Left colon (tissue), 2 donors: ENCODE results near the gene RAMP3. TPM values are rescaled to one million over a fixed set of nuclear protein-coding genes. Genes with fewer than 3 reads are reported as not detected.

Experiments used
- ATAC-seq: fragments of 200-7000 bp; cut with Tn5 transposase; one replicate; pipeline ENCODE4 v1.9.1; 2020; ENCODE audit warnings: mild to moderate bottlenecking, moderate library complexity
- DNase-seq, 2 donors: peaks; one replicate each; pipeline ENCODE4 v3.0.0-alpha.2; 2020
- intact Hi-C, 2 donors: fragments of 100-400 bp; cut with DNase I in 1 of 2; cut with micrococcal nuclease in 1 of 2; formaldehyde crosslinking; loops; one replicate each; pipeline versions ENCODE4 v1.11.2 to v1.14.0; 2022; cut with DNase I, micrococcal nuclease
- total RNA-seq, 2 donors: library from RNA; stranded (reverse); fragmentation: NEBNext Ultra II Directional; extraction: Animal tissue kit (Norgen Biotek cat#: 25700); gene quantifications; one replicate each; pipeline ENCODE4 v1.2.1, GENCODE V29; 2021
- donor health status: DM: no; HTN: no; CAD: no.
- donor health status: DM: yes; HTN: yes; CAD: no.

Gene RAMP3
- total RNA-seq, 2 donors from 2014 or later: 8.8 to 9.5 TPM

GRCh38 chr7:45173596-45174327, 16.2 kb downstream of the RAMP3 start:
- intact Hi-C loops: no loop called here
- no peak for DNase-seq
- no peak for ATAC-seq

GRCh38 chr7:45174328-45174610, 16.7 kb downstream of the RAMP3 start:
- DNase-seq (no peak), ATAC-seq (no peak)
- intact Hi-C loops: no loop called here

DNA sequence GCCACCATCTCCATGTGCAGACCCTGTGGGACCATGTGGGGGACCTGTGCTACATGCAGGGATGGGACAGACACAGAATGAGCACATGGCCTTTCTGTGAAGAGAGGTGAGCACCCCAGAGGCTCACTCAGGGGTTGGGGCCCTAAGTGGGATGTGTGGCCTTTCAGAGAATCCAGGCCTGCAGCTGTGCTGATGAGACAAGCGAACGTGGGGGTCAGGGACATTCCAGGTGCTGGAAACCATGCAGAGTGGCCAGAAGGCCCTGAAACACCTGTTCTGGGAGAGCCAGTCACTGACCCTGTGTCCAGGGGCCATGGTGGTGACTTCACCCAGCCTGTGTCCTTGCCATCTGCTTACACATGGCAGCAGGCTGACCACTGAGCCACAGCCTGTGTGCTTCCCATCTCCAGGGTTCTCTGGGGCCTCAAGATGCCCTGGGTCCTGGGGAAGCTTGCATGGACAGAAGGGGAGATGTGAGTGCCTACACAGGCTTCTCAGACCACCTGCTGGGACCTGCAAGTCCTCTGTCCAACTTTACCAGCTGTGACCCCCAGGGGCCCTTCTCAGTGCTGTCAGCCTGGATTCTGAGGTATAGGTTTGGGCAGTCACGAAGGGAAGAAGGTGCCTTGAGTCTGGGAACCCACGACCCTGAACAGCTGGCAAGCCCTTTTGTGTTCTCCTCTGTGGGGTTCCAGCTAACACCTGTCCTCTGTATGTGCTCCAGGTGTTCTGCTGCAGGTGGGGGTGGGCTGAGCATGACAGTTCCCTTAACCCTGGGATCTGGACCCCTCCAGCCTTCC, 17.6 kb downstream of the RAMP3 start:
- DNase-seq: peak in 1 of 2 donors; percentile 16
- intact Hi-C loops: no loop called here
- ATAC-seq: no peak

DNA sequence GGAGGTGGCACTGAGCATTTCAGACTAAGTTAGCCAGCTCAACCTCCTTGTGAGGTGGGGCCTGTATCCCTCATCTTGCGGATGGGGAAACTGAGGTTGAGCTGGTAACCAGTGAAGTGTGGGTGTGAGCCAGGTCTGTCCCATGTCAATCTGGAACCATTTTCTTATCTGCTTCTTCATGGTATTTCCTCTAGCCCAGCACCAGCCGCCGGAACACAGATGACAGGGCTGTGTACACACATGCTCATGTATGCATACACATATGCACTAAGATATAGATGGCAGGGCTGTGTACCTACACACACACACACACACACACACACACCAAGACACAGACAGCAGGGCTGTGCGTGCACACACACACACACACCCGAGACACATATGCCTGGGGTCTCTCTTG, 18.5 kb downstream of the RAMP3 start:
- ATAC-seq (no peak), DNase-seq (no peak)
- intact Hi-C loops: no loop called here

DNA sequence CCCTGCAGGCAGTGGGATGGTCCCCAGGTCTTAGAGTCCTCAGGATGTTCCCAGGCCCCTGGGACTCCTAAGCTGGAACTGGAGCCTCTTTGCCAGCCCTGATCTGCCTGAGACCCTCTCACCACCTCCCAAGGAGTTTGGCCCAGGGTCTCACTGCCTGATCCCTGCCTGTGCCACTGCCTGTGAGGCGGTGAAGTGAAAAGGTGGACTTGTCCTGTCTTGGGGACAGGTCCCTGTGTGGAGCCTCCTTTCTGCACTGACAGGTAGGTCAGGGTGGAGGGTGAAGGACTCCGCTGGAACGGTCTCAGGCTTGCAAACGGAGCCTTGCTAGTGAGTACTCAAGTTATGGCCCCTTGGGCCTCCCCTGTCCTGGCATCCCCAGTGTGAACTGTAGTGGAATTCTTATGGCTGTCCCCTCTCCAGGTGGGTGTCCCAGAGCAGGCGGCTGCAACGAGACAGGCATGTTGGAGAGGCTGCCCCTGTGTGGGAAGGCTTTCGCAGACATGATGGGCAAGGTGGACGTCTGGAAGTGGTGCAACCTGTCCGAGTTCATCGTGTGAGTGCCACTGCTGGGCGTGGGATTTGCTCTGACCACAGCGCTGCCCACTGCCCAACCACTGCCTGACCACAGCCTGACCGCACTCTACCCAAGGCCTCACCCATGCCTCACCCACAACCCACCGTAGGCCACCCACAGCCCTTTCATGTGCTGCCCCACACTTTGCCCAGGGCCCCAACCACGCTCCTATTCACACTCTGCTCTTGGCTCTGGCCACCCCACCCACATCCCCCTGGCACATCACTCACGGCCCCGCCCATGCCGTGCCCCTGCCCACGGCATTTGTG, 19.5 kb downstream of the RAMP3 start:
- ATAC-seq (no peak), DNase-seq (no peak)
- intact Hi-C loops: no loop called here

GRCh38 chr7:45177801-45178200, 20.2 kb downstream of the RAMP3 start:
- no peak for ATAC-seq
- DNase-seq: no peak
- intact Hi-C loops: no loop called here

DNA sequence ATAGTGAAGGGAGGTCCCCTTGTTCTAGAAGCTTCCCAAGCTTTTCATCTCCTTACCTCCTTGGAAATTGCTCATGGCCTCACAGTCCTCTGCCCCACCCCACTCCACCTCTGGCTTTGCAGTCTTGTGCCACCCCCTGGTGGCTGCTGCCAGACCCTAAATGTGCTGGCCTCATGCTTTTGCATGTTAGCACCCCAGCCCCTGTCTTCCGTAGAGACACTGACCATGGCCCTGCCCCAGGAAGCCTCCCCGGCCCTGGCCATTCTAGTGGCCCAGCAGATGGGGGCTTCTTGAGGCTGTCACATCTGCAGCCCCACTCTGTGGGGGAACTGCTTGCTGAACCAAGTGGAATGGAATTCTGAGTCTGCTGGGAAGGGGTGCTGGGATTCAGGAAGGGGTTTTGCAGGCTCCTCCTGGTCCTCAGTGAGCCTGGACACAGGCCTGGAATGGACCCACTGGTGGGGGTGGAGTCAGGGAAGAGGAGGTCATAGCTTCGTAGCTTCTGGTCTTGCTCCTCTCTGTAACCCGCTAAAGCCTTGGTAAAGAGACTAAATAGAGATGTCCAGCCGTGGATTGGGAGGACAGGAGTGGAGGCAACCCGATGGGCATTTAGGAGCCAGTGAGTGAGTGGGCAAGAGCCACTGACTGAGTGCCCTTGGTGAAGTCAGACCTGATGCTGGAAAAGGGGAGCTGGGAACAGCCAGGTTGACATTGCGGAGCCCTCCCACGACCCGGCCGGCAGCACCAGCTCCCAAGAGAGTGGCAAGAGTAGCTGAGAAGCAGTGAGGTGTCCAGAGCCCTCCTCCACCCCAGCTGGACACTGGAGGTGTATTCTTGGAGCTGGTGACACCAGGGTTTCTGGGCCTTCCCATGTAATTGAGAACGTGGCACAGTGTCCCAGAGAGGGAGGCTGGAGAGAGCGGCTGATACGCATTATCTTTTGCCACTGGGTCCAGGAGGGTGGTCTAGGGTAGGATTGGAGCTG, 20.9 kb downstream of the RAMP3 start:
- intact Hi-C loops: no loop called here
- DNase-seq (no peak), ATAC-seq (no peak)

GRCh38 chr7:45179666-45180065, 22.1 kb downstream of the RAMP3 start:
- DNase-seq (no peak), ATAC-seq (no peak)

DNA sequence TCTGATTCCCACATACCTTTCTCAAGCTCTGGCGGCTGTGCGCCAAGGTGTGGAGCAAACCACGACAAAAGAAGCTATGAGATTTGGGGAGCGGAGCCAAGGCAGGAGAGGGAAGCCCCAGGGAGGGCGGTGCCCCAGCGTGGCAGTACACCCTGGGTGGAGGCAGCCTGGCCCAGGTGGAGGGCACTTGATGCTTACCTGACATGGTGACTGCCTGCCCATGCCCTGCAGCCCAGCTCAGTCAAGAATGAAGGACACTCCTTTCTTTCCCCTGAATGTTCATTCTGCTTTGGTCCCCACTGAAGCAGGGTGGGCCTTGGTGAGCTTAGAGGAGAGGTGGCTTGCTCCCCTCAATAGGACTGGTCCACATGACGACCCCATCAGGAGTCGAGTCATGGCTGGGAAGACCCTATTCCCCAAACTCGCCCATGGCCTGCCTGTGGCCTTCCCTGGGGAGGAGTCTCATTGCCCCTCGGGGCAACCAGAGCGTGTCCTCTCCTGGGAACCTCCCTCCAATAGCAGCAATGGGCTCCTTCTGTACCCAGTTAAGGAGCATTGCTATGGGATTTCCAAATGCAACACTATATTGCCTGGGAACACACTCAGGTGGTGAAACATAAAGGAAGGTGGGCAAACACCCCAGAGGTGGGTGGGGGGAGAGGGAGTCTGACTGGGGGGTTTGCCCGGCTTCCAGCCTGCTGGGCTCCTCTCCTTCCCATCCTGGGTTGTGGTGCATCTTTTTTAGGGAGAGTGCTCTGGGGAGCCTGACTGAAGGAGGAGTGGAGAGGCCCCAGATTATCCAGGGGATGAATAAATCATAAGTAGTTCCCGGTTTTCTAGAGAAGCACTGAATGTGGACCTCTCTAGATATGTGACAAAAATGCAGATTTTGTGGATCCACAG, 22.7 kb downstream of the RAMP3 start:
- intact Hi-C loops: no loop called here
- no peak for ATAC-seq
- no peak for DNase-seq

More at GRCh38 chr7:45179666-45180065, 22.1 kb downstream of the RAMP3 start:
- intact Hi-C loops: no loop called here

DNA sequence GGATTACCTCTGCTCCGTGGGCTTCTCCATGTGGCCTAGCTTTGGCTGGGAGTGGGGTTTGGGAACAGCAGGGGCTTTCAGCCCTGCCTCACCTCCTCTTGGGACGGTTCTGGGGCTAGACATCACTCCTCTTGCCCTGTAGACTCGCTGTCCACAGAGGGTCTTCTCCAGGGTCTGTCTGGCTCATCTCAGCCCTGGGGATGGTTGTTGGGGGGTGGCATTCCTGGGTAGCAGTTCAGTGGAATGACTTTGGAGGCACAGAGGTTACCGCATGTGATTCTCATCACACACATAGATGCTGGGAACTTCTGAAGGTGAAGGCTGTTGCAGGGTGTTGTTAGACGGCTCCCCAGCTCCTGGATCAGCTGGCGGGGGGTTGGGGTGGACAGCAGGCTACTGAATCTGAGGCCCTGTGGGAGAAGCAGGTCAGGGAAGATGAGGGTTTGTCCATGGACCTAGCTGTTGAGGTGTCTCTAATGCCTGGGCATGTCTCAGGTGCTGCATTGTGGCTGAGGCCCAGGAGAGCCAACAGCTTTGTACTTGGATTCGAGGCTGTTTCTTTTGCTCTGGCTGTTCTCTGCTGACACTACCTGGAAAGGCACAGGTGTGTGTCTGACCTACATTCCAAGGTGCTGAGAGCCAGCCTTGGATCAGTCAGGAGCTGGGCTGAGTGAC, 23.8 kb downstream of the RAMP3 start:
- no peak for DNase-seq
- intact Hi-C loops: no loop called here

GRCh38 chr7:45181991-45182855, 24.6 kb downstream of the RAMP3 start:
- intact Hi-C loops: no loop called here
- no peak for ATAC-seq

More for the DNA sequence above, 23.8 kb downstream of the RAMP3 start:
- no peak for ATAC-seq

DNA sequence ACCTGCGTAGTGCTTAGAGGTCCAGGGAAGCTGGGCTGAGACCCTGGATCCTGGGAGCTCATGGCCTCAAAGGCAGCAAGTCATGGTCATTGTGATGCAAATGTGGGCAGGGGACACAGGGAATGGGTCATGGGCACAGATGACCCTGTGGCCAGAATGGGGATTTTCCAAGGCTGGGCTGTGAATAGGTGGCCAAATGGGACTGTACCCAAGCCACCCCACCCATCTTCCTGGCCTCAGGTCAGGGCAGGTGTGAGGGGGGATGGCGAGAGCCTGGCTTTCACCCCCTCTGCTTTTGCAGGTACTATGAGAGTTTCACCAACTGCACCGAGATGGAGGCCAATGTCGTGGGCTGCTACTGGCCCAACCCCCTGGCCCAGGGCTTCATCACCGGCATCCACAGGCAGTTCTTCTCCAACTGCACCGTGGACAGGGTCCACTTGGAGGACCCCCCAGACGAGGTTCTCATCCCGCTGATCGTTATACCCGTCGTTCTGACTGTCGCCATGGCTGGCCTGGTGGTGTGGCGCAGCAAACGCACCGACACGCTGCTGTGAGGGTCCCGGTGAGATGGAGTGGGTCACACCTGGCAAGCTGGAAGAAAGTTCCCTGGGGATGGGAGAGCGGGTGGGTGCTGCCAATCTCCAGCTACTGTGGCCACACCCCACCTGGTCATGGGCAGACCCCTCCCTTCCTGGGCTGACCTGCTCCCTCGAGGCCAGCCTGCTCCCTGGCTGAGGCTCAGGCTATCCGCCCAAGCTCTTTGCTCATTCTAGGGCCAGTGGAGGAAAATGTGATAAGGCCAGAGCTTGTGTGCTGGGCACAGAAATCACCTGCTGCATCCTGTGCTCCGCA, 25.5 kb downstream of the RAMP3 start:
- intact Hi-C loops: no loop called here
- DNase-seq (no peak), ATAC-seq (no peak)

More at GRCh38 chr7:45181991-45182855, 24.6 kb downstream of the RAMP3 start:
- no peak for DNase-seq

GRCh38 chr7:45183711-45184210, 26.2 kb downstream of the RAMP3 start:
- no peak for DNase-seq
- intact Hi-C loops: no loop called here
- no peak for ATAC-seq

- ATAC-seq (no peak), DNase-seq (no peak)
- intact Hi-C loops: no loop called here
Observed at GRCh38 chr7:45184326-45185027, 26.9 kb downstream of the RAMP3 start.
